Measurements from ENCODE around the gene CBLL2. TPM values are rescaled to one million over a fixed set of nuclear protein-coding genes. Genes with fewer than 3 reads are reported as not detected.

Gene CBLL2
- total and polyA plus RNA-seq, 2 of the 4 experiments (the other 2 are of a cell fraction): not detected

DNA sequence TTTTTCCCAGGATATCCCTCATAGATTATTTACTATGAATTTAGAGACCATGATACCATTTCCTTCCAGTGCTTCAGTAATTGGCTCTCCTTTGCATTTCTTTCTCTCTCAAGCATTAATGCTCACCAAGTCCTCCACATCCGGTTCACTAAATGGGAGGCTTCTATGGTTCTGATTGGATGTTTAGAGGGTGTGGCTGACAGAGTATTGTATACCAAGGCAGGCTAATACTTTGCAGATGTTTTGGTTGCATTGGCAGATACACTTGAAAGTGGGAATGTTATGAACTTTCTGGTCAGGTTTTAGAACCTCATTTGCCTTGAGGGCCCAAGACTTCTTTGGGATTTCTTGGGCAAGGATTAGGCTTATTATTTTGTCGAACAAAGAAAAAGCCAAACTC lies 24.2 kb downstream of the CBLL2 start:
- Histone ChIP-seq H4K91ac (ENCODE audit: insufficient read depth, low read depth, low read length) (no peak overlapping the region), H3K9ac (ENCODE audit: low read depth, low read length) (no peak overlapping the region), H4K8ac (ENCODE audit: low read depth in 2 of 2, low read length in 2 of 2) (no peak overlapping the region), H3K27me3 (ENCODE audit: control insufficient read depth, insufficient read depth, low read length) (no peaks in the 10 kb centered on the region), H4K5ac (ENCODE audit: low read depth, low read length) (no peak overlapping the region), H3K23ac (ENCODE audit: low read depth, low read length) (no peak overlapping the region), H3K4me2 (ENCODE audit: low read depth, low read length) (no peak overlapping the region), H3K79me1 (ENCODE audit: low read depth in 1 of 2, low read length in 2 of 2) (no peaks in the 10 kb centered on the region), H4K20me1 (ENCODE audit: insufficient read depth, low read length) (no peaks in the 10 kb centered on the region), H2BK15ac (ENCODE audit: low read depth, low read length) (no peak overlapping the region), H3K4me1 (ENCODE audit: control insufficient read depth, insufficient read depth, low read length) (no peaks in the 10 kb centered on the region; the same call in 1 of the 2 replicates), H2AK9ac (replicated peaks; ENCODE audit: low read depth, low read length, poor library complexity) (no peak overlapping the region), H2AFZ (replicated peaks; ENCODE audit: low read length, poor library complexity) (no peak overlapping the region), H3K27ac (ENCODE audit: insufficient read depth, low read length) (no peak overlapping the region), H2BK5ac (ENCODE audit: low read depth, low read length, poor library complexity, severe bottlenecking) (no peak overlapping the region), H2BK20ac (ENCODE audit: low read depth, low read length) (no peak overlapping the region), H3K14ac (replicated peaks; ENCODE audit: low read depth, low read length) (no peak overlapping the region), H3K4me3 (ENCODE audit: insufficient read depth, low read depth, low read length) (no peak overlapping the region), H3K18ac (ENCODE audit: low read depth, low read length) (no peak overlapping the region), H3K36me3 (ENCODE audit: control insufficient read depth, insufficient read depth, low read length) (no peaks in the 10 kb centered on the region), H3K56ac (ENCODE audit: extremely low read depth, insufficient read depth, low read length) (no peak overlapping the region), H2AK5ac (ENCODE audit: low read depth, low read length) (no peak overlapping the region), H3K4ac (ENCODE audit: low read depth, low read length) (no peak overlapping the region), H3K9me1 (ENCODE audit: insufficient read depth, low read length) (no peaks in the 10 kb centered on the region), H3K9me3 (ENCODE audit: control insufficient read depth, insufficient read depth, low read length) (no peaks in the 10 kb centered on the region), H2BK120ac (ENCODE audit: low read depth, low read length) (no peak overlapping the region)
- no CpG with 5 or more reads among the region's 2 CpGs for WGBS, 2 experiments (ENCODE audit: extremely low coverage in 2 of 2, insufficient read length in 1 of 2)
- intact Hi-C loops (cut with micrococcal nuclease): no loop called here
- DNase-seq: no peak
- in situ Hi-C loops (cut with MboI; ENCODE audit: low sequenced_read_pairs): no loop called here
- ChIA-PET CTCF (no interaction called here), POLR2A (ENCODE audit: unreplicated experiment) (no interaction called here)
- no peak for TF ChIP-seq RCOR1 (IDR thresholded peaks at IDR 0.05; ENCODE audit: insufficient replicate concordance, low read length)
- TF ChIP-seq, protein P1, sequence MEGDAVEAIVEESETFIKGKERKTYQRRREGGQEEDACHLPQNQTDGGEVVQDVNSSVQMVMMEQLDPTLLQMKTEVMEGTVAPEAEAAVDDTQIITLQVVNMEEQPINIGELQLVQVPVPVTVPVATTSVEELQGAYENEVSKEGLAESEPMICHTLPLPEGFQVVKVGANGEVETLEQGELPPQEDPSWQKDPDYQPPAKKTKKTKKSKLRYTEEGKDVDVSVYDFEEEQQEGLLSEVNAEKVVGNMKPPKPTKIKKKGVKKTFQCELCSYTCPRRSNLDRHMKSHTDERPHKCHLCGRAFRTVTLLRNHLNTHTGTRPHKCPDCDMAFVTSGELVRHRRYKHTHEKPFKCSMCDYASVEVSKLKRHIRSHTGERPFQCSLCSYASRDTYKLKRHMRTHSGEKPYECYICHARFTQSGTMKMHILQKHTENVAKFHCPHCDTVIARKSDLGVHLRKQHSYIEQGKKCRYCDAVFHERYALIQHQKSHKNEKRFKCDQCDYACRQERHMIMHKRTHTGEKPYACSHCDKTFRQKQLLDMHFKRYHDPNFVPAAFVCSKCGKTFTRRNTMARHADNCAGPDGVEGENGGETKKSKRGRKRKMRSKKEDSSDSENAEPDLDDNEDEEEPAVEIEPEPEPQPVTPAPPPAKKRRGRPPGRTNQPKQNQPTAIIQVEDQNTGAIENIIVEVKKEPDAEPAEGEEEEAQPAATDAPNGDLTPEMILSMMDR (conservative IDR thresholded peaks at IDR 0.05; ENCODE audit: low read depth, low read length): no peak
- TF ChIP-seq MXI1 (IDR thresholded peaks at IDR 0.05; ENCODE audit: borderline replicate concordance, low read depth, low read length): no peak
- TF ChIP-seq, protein P2, sequence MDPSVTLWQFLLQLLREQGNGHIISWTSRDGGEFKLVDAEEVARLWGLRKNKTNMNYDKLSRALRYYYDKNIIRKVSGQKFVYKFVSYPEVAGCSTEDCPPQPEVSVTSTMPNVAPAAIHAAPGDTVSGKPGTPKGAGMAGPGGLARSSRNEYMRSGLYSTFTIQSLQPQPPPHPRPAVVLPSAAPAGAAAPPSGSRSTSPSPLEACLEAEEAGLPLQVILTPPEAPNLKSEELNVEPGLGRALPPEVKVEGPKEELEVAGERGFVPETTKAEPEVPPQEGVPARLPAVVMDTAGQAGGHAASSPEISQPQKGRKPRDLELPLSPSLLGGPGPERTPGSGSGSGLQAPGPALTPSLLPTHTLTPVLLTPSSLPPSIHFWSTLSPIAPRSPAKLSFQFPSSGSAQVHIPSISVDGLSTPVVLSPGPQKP (IDR thresholded peaks at IDR 0.05; ENCODE audit: borderline replicate concordance, low read depth, low read length): no peak
- no peak for TF ChIP-seq RAD21 (IDR thresholded peaks at IDR 0.05; ENCODE audit: low read length)
- TF ChIP-seq POLR2A (IDR thresholded peaks at IDR 0.05; ENCODE audit: low read depth, low read length): no peak
- no peak for TF ChIP-seq MAFK (IDR thresholded peaks at IDR 0.05; ENCODE audit: low read depth, low read length)
- no TSS peak for BruUV-seq (replicated peaks)
- dilution Hi-C loops (cut with HindIII; ENCODE audit: low sequenced_read_pairs, unreplicated experiment): no loop called here
- ATAC-seq (ENCODE audit: low read depth): no peak
